GM23248 (cell line): ENCODE data around the gene CDC37.

ENCODE experiments used
- EZH2 ChIP-seq: fragments of 200-600 bp; sonication (generic); IDR thresholded peaks from 2 replicates; pipeline ENCODE4 v1.6.1; 2018; ENCODE audit warnings: antibody characterized with exemption, mild to moderate bottlenecking; ENCODE audit not compliant: insufficient read depth, poor library complexity, severe bottlenecking
- EZH2phosphoT487 ChIP-seq: fragments of 200-600 bp; sonication (generic); IDR thresholded peaks from 2 replicates; pipeline ENCODE4 v1.6.1; 2018; ENCODE audit warnings: antibody characterized with exemption, moderate library complexity, mild to moderate bottlenecking, low read depth; ENCODE audit not compliant: insufficient read depth

- TF ChIP-seq EZH2 = no peak
- TF ChIP-seq EZH2phosphoT487 = no peak
Observed at GRCh38 chr19:10432736-10433130, 29.4 kb upstream of the CDC37 start.
